Metanephros (tissue), 2 donors: ENCODE results near the gene MED4. TPM values are rescaled to one million over a fixed set of nuclear protein-coding genes. Genes with fewer than 3 reads are reported as not detected.

Experiments used
- small RNA-seq: library from RNA; depleted of rRNA; stranded (forward); fragments of <200 nt; gene quantifications from one replicate; pipeline ENCODE3, GENCODE V24; 2014; ENCODE audit warnings: low replicate concordance
- total RNA-seq: library from RNA; depleted of rRNA; stranded (reverse); fragments of >200 nt; gene quantifications from one replicate; pipeline ENCODE4 v1.2.3, GENCODE V29; 2014

The MED4 gene, protein sequence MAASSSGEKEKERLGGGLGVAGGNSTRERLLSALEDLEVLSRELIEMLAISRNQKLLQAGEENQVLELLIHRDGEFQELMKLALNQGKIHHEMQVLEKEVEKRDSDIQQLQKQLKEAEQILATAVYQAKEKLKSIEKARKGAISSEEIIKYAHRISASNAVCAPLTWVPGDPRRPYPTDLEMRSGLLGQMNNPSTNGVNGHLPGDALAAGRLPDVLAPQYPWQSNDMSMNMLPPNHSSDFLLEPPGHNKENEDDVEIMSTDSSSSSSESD
- 26.7 TPM for total RNA-seq

DNA sequence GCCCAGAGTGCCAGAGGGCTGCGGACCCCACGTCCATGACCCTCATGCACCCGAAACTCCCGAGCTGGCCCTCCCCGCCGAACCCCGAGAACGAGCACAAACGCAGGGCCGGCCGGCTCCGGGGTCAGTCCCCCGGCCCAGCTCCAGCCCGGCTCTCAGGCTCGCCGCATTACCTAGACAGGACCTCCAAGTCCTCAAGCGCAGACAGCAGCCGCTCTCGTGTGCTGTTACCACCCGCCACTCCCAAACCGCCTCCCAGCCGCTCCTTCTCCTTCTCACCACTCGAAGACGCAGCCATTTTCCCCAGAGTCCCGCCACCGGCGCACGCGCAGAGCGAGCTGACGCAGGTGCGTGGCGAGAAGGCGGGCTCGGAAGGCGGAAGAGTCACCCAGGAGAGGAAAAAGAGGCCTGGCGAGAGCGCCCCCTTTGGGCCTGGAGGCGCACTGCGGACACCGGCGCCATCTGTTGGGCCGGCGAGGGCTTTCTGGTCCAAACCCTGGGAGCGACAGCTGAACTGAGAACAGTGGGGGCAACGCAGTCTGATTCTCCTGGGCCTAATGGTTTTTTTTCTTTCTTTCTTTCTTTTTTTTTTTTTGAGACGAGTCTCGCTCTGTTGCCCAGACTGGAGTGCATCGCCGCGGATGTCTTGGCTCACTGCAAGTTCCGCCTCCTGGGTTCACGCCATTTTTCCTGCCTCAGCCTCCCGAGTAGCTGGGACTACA lies at the start of gene MED4:
Gene MED4 (minus strand): TSS at position 324 of the 722 bp plus-strand sequence. CDS start 26 bp downstream, at position 298.

DNA sequence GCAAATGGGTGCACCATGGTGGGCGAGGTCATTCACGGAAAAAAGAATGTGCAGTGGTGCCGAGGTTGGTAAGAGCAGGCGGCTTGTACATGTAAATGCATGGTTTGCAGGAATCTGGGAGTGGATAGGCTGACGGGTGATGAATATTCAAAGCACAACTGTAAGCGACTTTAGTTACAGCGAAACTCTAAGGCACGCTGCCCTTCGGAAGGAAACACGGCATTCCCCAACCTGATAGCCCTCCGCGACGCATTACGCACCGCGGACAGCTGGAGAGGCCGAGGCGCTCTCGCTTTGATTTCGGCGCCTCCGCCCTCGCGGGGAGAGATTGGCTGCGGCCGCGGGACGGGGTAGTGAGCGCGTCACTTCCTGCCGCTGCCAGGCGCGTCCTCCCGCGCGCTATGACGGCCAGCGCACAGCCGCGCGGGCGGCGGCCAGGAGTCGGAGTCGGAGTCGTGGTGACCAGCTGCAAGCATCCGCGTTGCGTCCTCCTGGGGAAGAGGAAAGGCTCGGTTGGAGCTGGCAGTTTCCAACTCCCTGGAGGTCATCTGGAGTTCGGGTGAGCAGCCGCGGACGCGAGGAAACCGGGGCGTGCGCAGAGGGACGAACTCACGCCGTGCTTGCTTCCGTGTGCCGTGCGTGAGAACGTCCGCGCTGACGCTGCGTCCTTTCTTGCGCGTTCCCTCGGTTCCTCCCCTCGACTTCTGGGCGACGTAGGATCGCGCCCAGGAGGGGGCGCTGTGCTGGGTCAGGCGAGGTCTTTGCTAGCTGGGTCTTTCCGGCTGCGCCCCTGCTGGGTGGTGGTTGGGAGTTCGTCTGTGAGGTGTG lies 57.3 kb downstream of the MED4 start, which contains the start of gene NUDT15:
Gene NUDT15 (plus strand): TSS at position 381 of the 828 bp plus-strand sequence. CDS start 21 bp downstream, at position 402.

Small RNAs within 50 kb of the gene (small RNA-seq; reads per million reads assigned to genes)
- not detected for gene POLR2KP2

Other genes starting within 250 kb of the MED4 start
- 47.9 TPM for gene SUCLA2, start 93.8 kb downstream of the MED4 start, total RNA-seq
- 13.8 TPM for gene NUDT15, start 57.4 kb downstream of the MED4 start, total RNA-seq
- gene ITM2B, start 138.1 kb upstream of the MED4 start, total RNA-seq: 633 TPM
- gene RB1, start 208.6 kb upstream of the MED4 start, total RNA-seq: 38.4 TPM